H1 (cell line): ENCODE data around the gene DAPK2. TPM values are rescaled to one million over a fixed set of nuclear protein-coding genes. Genes with fewer than 3 reads are reported as not detected.

Source experiments
- CTCF ChIA-PET: fragments of 300-600 bp; sonication (Branson Sonifier 250); formaldehyde crosslinking; loops from one replicate; lab custom pipeline; 2021; ENCODE audit not compliant: partially characterized antibody; lab: Charles Lee
- POLR2A ChIA-PET: fragments of 300-600 bp; sonication (Branson Sonifier 250); formaldehyde crosslinking; loops from one replicate; lab custom pipeline; 2021; ENCODE audit warnings: inconsistent platforms; ENCODE audit not compliant: partially characterized antibody; lab: Charles Lee
- DNase-seq, 2 experiments: peaks; one replicate each; pipeline versions ENCODE4 v3.0.0 to v3.0.0-alpha.2; 2010 to 2022; ENCODE audit warnings: low spot score in 2 of 2, low read depth in 1 of 2, mixed read lengths in 1 of 2
- FAIRE-seq: peaks from 2 replicates; lab custom pipeline; 2011; peaks lifted over from hg19 to GRCh38; lab: Jason Lieb, UNC
- H2AFZ ChIP-seq: 2 replicates; pipeline ENCODE4 v1.8.1; 2012; ENCODE audit warnings: low read length, inconsistent platforms
- H2AK5ac ChIP-seq: 2 replicates; pipeline ENCODE4 v1.6.1; 2013; ENCODE audit warnings: low read depth, low read length
- H2BK120ac ChIP-seq: replicated peaks from 2 replicates; pipeline ENCODE3; 2013; ENCODE audit warnings: low read depth, low read length, inconsistent platforms
- H2BK12ac ChIP-seq: 2 replicates; pipeline ENCODE4 v1.6.1; 2013; ENCODE audit warnings: low read depth, low read length
- H2BK15ac ChIP-seq: 2 replicates; pipeline ENCODE4 v1.6.1; 2013; ENCODE audit warnings: low read length
- H2BK20ac ChIP-seq: 2 replicates; pipeline ENCODE4 v1.6.1; 2013; ENCODE audit warnings: low read length
- H2BK5ac ChIP-seq: 2 replicates; pipeline ENCODE4 v1.6.1; 2013; ENCODE audit warnings: low read depth, low read length
- H3K14ac ChIP-seq: 2 replicates; pipeline ENCODE4 v1.6.1; 2013; ENCODE audit warnings: inconsistent platforms; ENCODE audit not compliant: insufficient read length
- H3K18ac ChIP-seq: 2 replicates; pipeline ENCODE4 v1.6.1; 2013; ENCODE audit warnings: low read length; ENCODE audit errors: extremely low read depth
- H3K23ac ChIP-seq: 2 replicates; pipeline ENCODE4 v1.6.1; 2013; ENCODE audit warnings: inconsistent platforms; ENCODE audit not compliant: insufficient read length
- H3K23me2 ChIP-seq: 2 replicates; pipeline ENCODE4 v1.6.1; 2013; ENCODE audit warnings: low read depth, low read length
- H3K27ac ChIP-seq: 2 replicates; pipeline ENCODE4 v1.6.1; 2011; ENCODE audit warnings: low read depth, low read length, inconsistent platforms
- H3K27me3 ChIP-seq, 4 experiments: replicated peaks in 1 of 4; 1 replicate in 1 of 4; 2 replicates in 3 of 4; pipeline versions ENCODE4 v1.6.1 to v1.8.1; 2011 to 2013; ENCODE audit warnings: low read length in 3 of 4, mild to moderate bottlenecking in 3 of 4, inconsistent platforms in 2 of 4, mixed read lengths in 2 of 4, moderate library complexity in 1 of 4; ENCODE audit not compliant: control insufficient read depth in 3 of 4, insufficient read depth in 3 of 4; ENCODE audit errors: extremely low read depth in 1 of 4
- H3K36me3 ChIP-seq, 4 experiments: 2 replicates each; pipeline versions ENCODE4 v1.6.1 to v1.8.1; 2011 to 2013; ENCODE audit warnings: mild to moderate bottlenecking in 4 of 4, low read length in 3 of 4, moderate library complexity in 2 of 4, control low read depth in 1 of 4, inconsistent platforms in 1 of 4; ENCODE audit not compliant: insufficient read depth in 4 of 4, control insufficient read depth in 2 of 4
- H3K4ac ChIP-seq: replicated peaks from 2 replicates; pipeline ENCODE3; 2013; ENCODE audit warnings: low read length, low read depth, mixed read lengths, inconsistent platforms; ENCODE audit not compliant: insufficient read length
- H3K4me1 ChIP-seq, 4 experiments: replicated peaks in 1 of 4; 1 replicate in 1 of 4; 2 replicates in 3 of 4; pipeline versions ENCODE4 v1.6.1 to v1.8.1; 2011 to 2013; ENCODE audit warnings: low read length in 3 of 4, inconsistent platforms in 2 of 4, mixed read lengths in 1 of 4; ENCODE audit not compliant: insufficient read depth in 4 of 4, control insufficient read depth in 3 of 4
- H3K4me2 ChIP-seq, 2 experiments: 2 replicates each; pipeline versions ENCODE4 v1.6.1 to v1.8.1; 2011 to 2013; ENCODE audit warnings: low read depth in 2 of 2, low read length in 2 of 2, control low read depth in 1 of 2, inconsistent platforms in 1 of 2, mild to moderate bottlenecking in 1 of 2; ENCODE audit not compliant: insufficient read depth in 1 of 2
- H3K4me3 ChIP-seq, 4 experiments: fragments of 200-600, 300-600 bp in 1 of 4; sonication (generic), shearing (Covaris generic), sonication (Bioruptor Twin) in 1 of 4; 2 replicates each; pipeline versions ENCODE4 v1.5.1 to v1.8.1; 2011 to 2016; ENCODE audit warnings: low read length in 4 of 4, low read depth in 3 of 4, control low read depth in 2 of 4, inconsistent platforms in 2 of 4, mild to moderate bottlenecking in 2 of 4, mixed read lengths in 1 of 4, moderate library complexity in 1 of 4; ENCODE audit not compliant: insufficient read depth in 2 of 4; ENCODE audit errors: extremely low read depth in 1 of 4
- H3K56ac ChIP-seq: replicated peaks from 2 replicates; pipeline ENCODE3; 2013; ENCODE audit warnings: low read depth, mild to moderate bottlenecking, mixed read lengths, low read length, inconsistent platforms; ENCODE audit not compliant: insufficient read length
- H3K79me1 ChIP-seq: 2 replicates; pipeline ENCODE4 v1.6.1; 2013; ENCODE audit warnings: low read depth, low read length, control low read depth
- H3K79me2 ChIP-seq, 2 experiments: 2 replicates each; pipeline versions ENCODE4 v1.6.1 to v1.8.1; 2012 to 2013; ENCODE audit warnings: low read length in 2 of 2, mild to moderate bottlenecking in 2 of 2, inconsistent platforms in 1 of 2; ENCODE audit not compliant: insufficient read depth in 2 of 2, control insufficient read depth in 1 of 2
- H3K9ac ChIP-seq, 4 experiments: replicated peaks in 1 of 4; 1 replicate in 1 of 4; 2 replicates in 3 of 4; pipeline versions ENCODE4 v1.6.1 to v1.8.1; 2011 to 2013; ENCODE audit warnings: low read depth in 3 of 4, low read length in 3 of 4, control low read depth in 2 of 4, mild to moderate bottlenecking in 2 of 4, moderate library complexity in 2 of 4, inconsistent platforms in 1 of 4; ENCODE audit errors: extremely low read depth in 1 of 4
- H3K9me3 ChIP-seq, 2 experiments: 2 replicates each; pipeline versions ENCODE4 v1.6.1 to v1.8.1; 2012 to 2013; ENCODE audit warnings: mild to moderate bottlenecking in 2 of 2, moderate library complexity in 2 of 2, control low read depth in 1 of 2, inconsistent platforms in 1 of 2, low read depth in 1 of 2, low read length in 1 of 2, mixed read lengths in 1 of 2; ENCODE audit not compliant: insufficient read depth in 2 of 2
- H4K20me1 ChIP-seq, 2 experiments: replicated peaks in 1 of 2; 2 replicates each; pipeline versions ENCODE3 to v1.8.1; 2011 to 2013; ENCODE audit warnings: inconsistent platforms in 2 of 2, low read length in 2 of 2, mild to moderate bottlenecking in 1 of 2; ENCODE audit not compliant: insufficient read depth in 2 of 2, control insufficient read depth in 1 of 2
- H4K5ac ChIP-seq: 2 replicates; pipeline ENCODE4 v1.6.1; 2013; ENCODE audit warnings: low read length, low read depth, mixed read lengths, inconsistent platforms; ENCODE audit not compliant: insufficient read length
- H4K8ac ChIP-seq: 2 replicates; pipeline ENCODE4 v1.8.0; 2013; ENCODE audit warnings: mild to moderate bottlenecking, moderate library complexity, low read length, inconsistent platforms; ENCODE audit not compliant: insufficient read depth; ENCODE audit errors: extremely low read depth
- H4K91ac ChIP-seq: replicated peaks from 2 replicates; pipeline ENCODE3; 2013; ENCODE audit warnings: low read length, mixed read lengths, inconsistent platforms; ENCODE audit not compliant: insufficient read length
- ATF2 ChIP-seq: IDR thresholded peaks from 2 replicates; pipeline ENCODE4 v1.6.1; 2012; ENCODE audit warnings: low read length, inconsistent platforms
- BCL11A ChIP-seq, 2 experiments: IDR thresholded peaks; one replicate each; pipeline ENCODE4 v1.6.1; 2011; ENCODE audit warnings: low read depth in 2 of 2, low read length in 2 of 2, mild to moderate bottlenecking in 2 of 2
- CBX5 ChIP-seq: fragments of 300-800, 300-1000 bp; sonication (generic); IDR thresholded peaks from 2 replicates; pipeline ENCODE4 v1.7.1; 2016; ENCODE audit warnings: antibody characterized with exemption, low read length, low read depth
- EP300 ChIP-seq, 2 experiments: IDR thresholded peaks; 1 replicate in 1 of 2; 2 replicates in 1 of 2; pipeline ENCODE4 v1.6.1; 2011 to 2012; ENCODE audit warnings: low read depth in 2 of 2, low read length in 2 of 2, mild to moderate bottlenecking in 2 of 2, borderline replicate concordance in 1 of 2, inconsistent platforms in 1 of 2, moderate library complexity in 1 of 2
- EZH2 ChIP-seq: fragments of 200-600 bp; sonication (generic); IDR thresholded peaks from 2 replicates; pipeline ENCODE4 v1.7.1; 2012; ENCODE audit warnings: low read depth, mild to moderate bottlenecking, moderate library complexity, low read length, inconsistent platforms; ENCODE audit not compliant: severe bottlenecking
- GTF2F1 ChIP-seq: IDR thresholded peaks from 2 replicates; pipeline ENCODE4 v1.6.1; 2012; ENCODE audit warnings: low read depth, low read length, improper control_type of control experiment, borderline replicate concordance
- HDAC2 ChIP-seq, 2 experiments: fragments of 300-600 bp in 1 of 2; sonication (generic) in 1 of 2; IDR thresholded peaks; 2 replicates each; pipeline ENCODE4 v1.6.1; 2011 to 2012; ENCODE audit warnings: low read depth in 2 of 2, low read length in 2 of 2, mild to moderate bottlenecking in 2 of 2, moderate library complexity in 2 of 2, borderline replicate concordance in 1 of 2, inconsistent platforms in 1 of 2
- JUND ChIP-seq: IDR thresholded peaks from 2 replicates; pipeline ENCODE4 v1.6.1; 2011; ENCODE audit warnings: mild to moderate bottlenecking, improper control_type of control experiment, low read length
- POU5F1 ChIP-seq: IDR thresholded peaks from 2 replicates; pipeline ENCODE4 v1.6.1; 2011; ENCODE audit warnings: low read depth, mild to moderate bottlenecking, low read length, moderate library complexity
- SIX5 ChIP-seq: IDR thresholded peaks from 2 replicates; pipeline ENCODE4 v1.6.1; 2011; ENCODE audit warnings: mild to moderate bottlenecking, low read depth, low read length
- SUZ12 ChIP-seq: fragments of 200-600 bp; sonication (generic); IDR thresholded peaks from 2 replicates; pipeline ENCODE4 v1.6.1; 2012; ENCODE audit warnings: mild to moderate bottlenecking, inconsistent platforms, low read length, moderate library complexity, mixed read lengths
- YY1 ChIP-seq: IDR thresholded peaks from 2 replicates; pipeline ENCODE4 v1.6.1; 2011; ENCODE audit warnings: low read depth, mild to moderate bottlenecking, low read length
- WGBS, 2 experiments: shearing (Covaris generic) in 1 of 2; methylation state at CpG; one replicate each; pipeline versions ENCODE4 v1.1.6 to v1.1.7; 2013 to 2015; ENCODE audit warnings: low lambda C conversion rate in 2 of 2, mixed read lengths in 2 of 2, inconsistent platforms in 1 of 2, low coverage in 1 of 2, missing lambda C conversion rate in 1 of 2; ENCODE audit not compliant: insufficient replicate concordance in 2 of 2, insufficient coverage in 1 of 2, insufficient read length in 1 of 2; ENCODE audit errors: extremely low coverage in 1 of 2, missing lambda C conversion rate in 1 of 2; 5-methylcytosine and 5-hydroxymethylcytosine counted together
- polyA plus RNA-seq, 7 experiments: library from polyadenylated mRNA; depleted of rRNA in 3 of 7; stranded (reverse) in 5 of 7; unstranded in 2 of 7; fragments of >200 nt in 5 of 7; fragments of 200-250 nt in 2 of 7; gene quantifications; 1 replicate in 5 of 7; 2 replicates in 1 of 7; 4 replicates in 1 of 7; pipeline versions ENCODE4 v1.2.1 to v1.2.3, GENCODE V29; 2011 to 2013; ENCODE audit warnings: missing spikeins in 2 of 7, mixed read lengths in 2 of 7
- total RNA-seq: library from RNA; stranded (reverse); fragmentation: NEBNext Ultra II Directional; extraction: Animal tissue kit (Norgen Biotek cat#: 25700); gene quantifications from 2 replicates; pipeline ENCODE4 v1.2.1, GENCODE V29; 2021

The DAPK2 gene
- total and polyA plus RNA-seq, 2 of the 8 experiments (the other 6 are each of a cell fraction or from before 2014, with no cell fraction given) = 1.8 to 2.9 TPM

- H2BK12ac ChIP-seq = no peak overlapping the region
- no peak overlapping the region for H2AFZ ChIP-seq
- peak overlapping the region; percentile 32 for H4K91ac ChIP-seq
- no peak overlapping the region for H3K4me2 ChIP-seq
- H4K5ac ChIP-seq = no peak overlapping the region
- ChIA-PET POLR2A (interaction anchor here (0.6 to 1.4 kb wide), 2 partner anchors 11 to 110 kb away, joined by 3 to 5 read pairs; no protein-coding TSS in a partner anchor), CTCF (interaction anchor here (0.6 to 3.9 kb wide), 6 partner anchors 9 to 84 kb away, joined by 3 to 24 read pairs (median 4); partner anchors contain the start of gene DAPK2)
- no peaks in the 10 kb centered on the region; a peak in 1 of 8 replicates for H3K36me3 ChIP-seq
- no peak for FAIRE-seq
- no peak overlapping the region for H2AK5ac ChIP-seq
- no peak overlapping the region for H2BK20ac ChIP-seq
- H3K79me2 ChIP-seq = no peaks in the 10 kb centered on the region
- peaks cover 0 to 6% (median 3%) of the 10 kb centered on the region in 4 experiments; a peak in 4 of 7 replicates for H3K4me1 ChIP-seq
- DNase-seq = no peak
- H3K27ac ChIP-seq = no peak overlapping the region
- H3K18ac ChIP-seq = no peak overlapping the region
- no peak overlapping the region for H3K9ac ChIP-seq
- no peak overlapping the region for H2BK120ac ChIP-seq
- no peak overlapping the region for H3K14ac ChIP-seq
- H3K27me3 ChIP-seq = no peaks in the 10 kb centered on the region
- H4K8ac ChIP-seq = peak overlapping the region; percentile 3; the same call in 1 of the 2 replicates
- WGBS, 2 experiments = 75% methylated on average over 8 of the region's 8 CpGs; no CpG with 5 or more reads in 1 of the 2 experiments
- H3K4me3 ChIP-seq = no peak overlapping the region
- no peak overlapping the region for H2BK15ac ChIP-seq
- H2BK5ac ChIP-seq = no peak overlapping the region
- no peaks in the 10 kb centered on the region; the same call in 1 of the 2 replicates for H3K79me1 ChIP-seq
- no peaks in the 10 kb centered on the region for H4K20me1 ChIP-seq
- no peaks in the 10 kb centered on the region for H3K9me3 ChIP-seq
- no peak overlapping the region for H3K56ac ChIP-seq
- H3K23me2 ChIP-seq = no peaks in the 10 kb centered on the region; the same call in 1 of the 2 replicates
- no peak overlapping the region for H3K4ac ChIP-seq
- no peak overlapping the region for H3K23ac ChIP-seq
- no peak for TF ChIP-seq EZH2
- no peak for TF ChIP-seq GTF2F1
- no peak for TF ChIP-seq SIX5
- no peak for TF ChIP-seq BCL11A (IDR thresholded peaks at IDR 0.05; ENCODE audit: low read depth in 2 of 2, low read length in 2 of 2)
- no peak for TF ChIP-seq SUZ12
- no peak for TF ChIP-seq EP300 (IDR thresholded peaks at IDR 0.05; ENCODE audit: borderline replicate concordance in 1 of 2, low read depth in 2 of 2, low read length in 2 of 2)
- TF ChIP-seq POU5F1 = no peak
- no peak for TF ChIP-seq CBX5
- TF ChIP-seq ATF2 = no peak
- no peak for TF ChIP-seq YY1
- TF ChIP-seq HDAC2 (IDR thresholded peaks at IDR 0.05; ENCODE audit: borderline replicate concordance in 1 of 2, low read depth in 2 of 2, low read length in 2 of 2) = no peak
- TF ChIP-seq JUND = no peak
Measured at GRCh38 chr15:64029110-64029509, 17.2 kb downstream of the DAPK2 start.
